Measurements from ENCODE around the gene TEX261.
A peak's percentile ranks its signal among the peaks of the same experiment; 100 is the strongest.
"Not testable (repeated sequence)": the region's sequence is repeated elsewhere in the genome, so short reads cannot be mapped to it uniquely, and the experiment has no call there.

TEX261 gene

GRCh38 chr2:70999931-71000330, 5.3 kb upstream of the TEX261 start:
- not testable (repeated sequence) for DNase-seq

- DNase-seq: no peak
Observed at GRCh38 chr2:70999362-70999761, 4.7 kb upstream of the TEX261 start.

- DNase-seq: not testable (repeated sequence)
Observed at GRCh38 chr2:70998885-70999284, 4.2 kb upstream of the TEX261 start.

GRCh38 chr2:70995426-70995729, 705 bp upstream of the TEX261 start:
- no peak for DNase-seq

GRCh38 chr2:70994009-70994698, 519 bp downstream of the TEX261 start:
- DNase-seq: peak; percentile 47

- no peak for DNase-seq
Observed at GRCh38 chr2:70992945-70993853, 1.5 kb downstream of the TEX261 start.

- DNase-seq: no peak
Observed at GRCh38 chr2:70991742-70992141, 2.9 kb downstream of the TEX261 start.

GRCh38 chr2:70991142-70991541, 3.5 kb downstream of the TEX261 start:
- no peak for DNase-seq

- no peak for DNase-seq
Observed at GRCh38 chr2:70990216-70990615, 4.5 kb downstream of the TEX261 start.

- no peak for DNase-seq
Observed at GRCh38 chr2:70988726-70989648, 5.7 kb downstream of the TEX261 start.

GRCh38 chr2:70988151-70988550, 6.5 kb downstream of the TEX261 start:
- DNase-seq: no peak

GRCh38 chr2:70987386-70987785, 7.3 kb downstream of the TEX261 start:
- DNase-seq: no peak

GRCh38 chr2:70986499-70987189, 8.0 kb downstream of the TEX261 start:
- no peak for DNase-seq

GRCh38 chr2:70985956-70986355, 8.7 kb downstream of the TEX261 start:
- DNase-seq: no peak

GRCh38 chr2:70985283-70985688, 9.4 kb downstream of the TEX261 start:
- DNase-seq: no peak

- DNase-seq: peak; percentile 79
Observed at GRCh38 chr2:70984576-70985282, 9.9 kb downstream of the TEX261 start.

GRCh38 chr2:70984228-70984575, 10.5 kb downstream of the TEX261 start:
- no peak for DNase-seq

GRCh38 chr2:70983506-70984227, 11.0 kb downstream of the TEX261 start:
- no peak for DNase-seq

GRCh38 chr2:70982971-70983370, 11.7 kb downstream of the TEX261 start:
- DNase-seq: no peak

- no peak for DNase-seq
Observed at GRCh38 chr2:70981866-70982810, 12.5 kb downstream of the TEX261 start.

Data from stimulated activated CD4-positive, alpha-beta T cell treated with anti-CD3 and anti-CD28 coated beads, Interleukin-12 subunit alpha, Interleukin-12 subunit beta, amount 100 ng/mL, for 4 hours (primary cell).